Parathyroid adenoma (tissue), 2 donors: ENCODE measurements around the gene BCR.

Experiments used
- H2AFZ ChIP-seq: fragments of 300-600 bp; sonication (generic); one replicate; pipeline ENCODE4 v1.7.0; 2017; ENCODE audit warnings: antibody characterized with exemption, mild to moderate bottlenecking
- H3K27ac ChIP-seq: fragments of 300-600 bp; sonication (generic); one replicate; pipeline ENCODE4 v1.7.0; 2017
- H3K27me3 ChIP-seq: fragments of 300-600 bp; sonication (generic); one replicate; pipeline ENCODE4 v1.7.0; 2017; ENCODE audit warnings: low read length; ENCODE audit not compliant: control insufficient read depth, insufficient read depth
- H3K36me3 ChIP-seq: fragments of 300-600 bp; sonication (generic); one replicate; pipeline ENCODE4 v1.7.0; 2017; ENCODE audit warnings: low read length; ENCODE audit not compliant: control insufficient read depth, insufficient read depth
- H3K4me1 ChIP-seq: fragments of 300-600 bp; sonication (generic); one replicate; pipeline ENCODE4 v1.7.0; 2017; ENCODE audit warnings: control low read depth
- H3K4me2 ChIP-seq: fragments of 300-600 bp; sonication (generic); one replicate; pipeline ENCODE4 v1.7.0; 2017; ENCODE audit warnings: low read length
- H3K4me3 ChIP-seq: fragments of 300-600 bp; sonication (generic); one replicate; pipeline ENCODE4 v1.7.0; 2017; ENCODE audit warnings: low read depth, low read length
- H3K79me2 ChIP-seq: fragments of 300-600 bp; sonication (generic); one replicate; pipeline ENCODE4 v1.7.0; 2017; ENCODE audit warnings: control low read depth
- H3K9ac ChIP-seq: fragments of 300-600 bp; sonication (generic); one replicate; pipeline ENCODE4 v1.7.0; 2017; ENCODE audit warnings: mild to moderate bottlenecking
- H3K9me3 ChIP-seq: fragments of 300-600 bp; sonication (generic); one replicate; pipeline ENCODE4 v1.7.0; 2017; ENCODE audit warnings: low read length; ENCODE audit not compliant: control insufficient read depth
- TF ChIP-seq, protein P1 (sequence below): fragments of 300-600 bp; sonication (generic); IDR thresholded peaks from one replicate; pipeline ENCODE4 v1.7.0; 2017; ENCODE audit warnings: antibody characterized with exemption, mild to moderate bottlenecking
- donor health status: primary hyperparathyroidism.

The BCR gene

GRCh38 chr22:23155143-23155542 lies 25.2 kb upstream of the BCR start:
- Histone ChIP-seq H3K4me2 (no peak overlapping the region), H3K4me1 (no peaks in the 10 kb centered on the region), H2AFZ (no peak overlapping the region), H3K36me3 (no peaks in the 10 kb centered on the region), H3K9ac (no peak overlapping the region), H3K4me3 (no peak overlapping the region), H3K27ac (no peak overlapping the region), H3K79me2 (no peaks in the 10 kb centered on the region), H3K9me3 (no peaks in the 10 kb centered on the region), H3K27me3 (no peaks in the 10 kb centered on the region)
- TF ChIP-seq, protein P1, sequence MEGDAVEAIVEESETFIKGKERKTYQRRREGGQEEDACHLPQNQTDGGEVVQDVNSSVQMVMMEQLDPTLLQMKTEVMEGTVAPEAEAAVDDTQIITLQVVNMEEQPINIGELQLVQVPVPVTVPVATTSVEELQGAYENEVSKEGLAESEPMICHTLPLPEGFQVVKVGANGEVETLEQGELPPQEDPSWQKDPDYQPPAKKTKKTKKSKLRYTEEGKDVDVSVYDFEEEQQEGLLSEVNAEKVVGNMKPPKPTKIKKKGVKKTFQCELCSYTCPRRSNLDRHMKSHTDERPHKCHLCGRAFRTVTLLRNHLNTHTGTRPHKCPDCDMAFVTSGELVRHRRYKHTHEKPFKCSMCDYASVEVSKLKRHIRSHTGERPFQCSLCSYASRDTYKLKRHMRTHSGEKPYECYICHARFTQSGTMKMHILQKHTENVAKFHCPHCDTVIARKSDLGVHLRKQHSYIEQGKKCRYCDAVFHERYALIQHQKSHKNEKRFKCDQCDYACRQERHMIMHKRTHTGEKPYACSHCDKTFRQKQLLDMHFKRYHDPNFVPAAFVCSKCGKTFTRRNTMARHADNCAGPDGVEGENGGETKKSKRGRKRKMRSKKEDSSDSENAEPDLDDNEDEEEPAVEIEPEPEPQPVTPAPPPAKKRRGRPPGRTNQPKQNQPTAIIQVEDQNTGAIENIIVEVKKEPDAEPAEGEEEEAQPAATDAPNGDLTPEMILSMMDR, result no peak

- Histone ChIP-seq H3K27me3 (no peaks in the 10 kb centered on the region), H3K36me3 (no peaks in the 10 kb centered on the region), H3K4me3 (no peak overlapping the region), H3K9me3 (no peaks in the 10 kb centered on the region), H3K27ac (no peak overlapping the region), H3K79me2 (no peaks in the 10 kb centered on the region), H3K4me1 (no peaks in the 10 kb centered on the region), H3K4me2 (no peak overlapping the region), H2AFZ (no peak overlapping the region), H3K9ac (no peak overlapping the region)
- TF ChIP-seq, protein P1, result no peak
These were observed 24.5 kb upstream of the BCR start for GRCh38 chr22:23155831-23156230.

- H3K4me3 ChIP-seq, result no peak overlapping the region
- no peaks in the 10 kb centered on the region for H3K79me2 ChIP-seq
- H3K27me3 ChIP-seq, result no peaks in the 10 kb centered on the region
- TF ChIP-seq, protein P1, result no peak
- no peak overlapping the region for H3K4me2 ChIP-seq
- H2AFZ ChIP-seq, result no peak overlapping the region
- no peak overlapping the region for H3K9ac ChIP-seq
- H3K36me3 ChIP-seq, result no peaks in the 10 kb centered on the region
- H3K27ac ChIP-seq, result no peak overlapping the region
- H3K9me3 ChIP-seq, result no peaks in the 10 kb centered on the region
- no peaks in the 10 kb centered on the region for H3K4me1 ChIP-seq
These were observed 24.0 kb upstream of the BCR start for GRCh38 chr22:23156286-23156685.

- Histone ChIP-seq H3K4me3 (no peak overlapping the region), H3K27me3 (no peaks in the 10 kb centered on the region), H2AFZ (no peak overlapping the region), H3K9ac (no peak overlapping the region), H3K4me1 (no peaks in the 10 kb centered on the region), H3K36me3 (no peaks in the 10 kb centered on the region), H3K79me2 (no peaks in the 10 kb centered on the region), H3K27ac (no peak overlapping the region), H3K9me3 (no peaks in the 10 kb centered on the region), H3K4me2 (no peak overlapping the region)
- TF ChIP-seq, protein P1, result no peak
These were observed 22.5 kb upstream of the BCR start for GRCh38 chr22:23157560-23158515.
